MCF 10A (cell line): ENCODE measurements around the gene UACA. TPM values are rescaled to one million over a fixed set of nuclear protein-coding genes. Genes with fewer than 3 reads are reported as not detected.
A peak's percentile ranks its signal among the peaks of the same experiment; 100 is the strongest.

Source experiments
- BruUV-seq: library from RNA; stranded (reverse); fragments of 400-500 nt; replicated peaks from 2 replicates; lab custom pipeline; 2021; lab: Mats Ljungman, UMichigan
- CTCF ChIA-PET: fragments of 300-600 bp; sonication (Branson Sonifier 250); formaldehyde crosslinking; extraction: SDS; loops from one replicate; lab custom pipeline; 2021; ENCODE audit warnings: antibody characterized with exemption, inconsistent platforms; lab: Yijun Ruan, JAX
- POLR2A ChIA-PET: fragments of 300-600, 350-650 bp; sonication (Branson Sonifier 250); formaldehyde crosslinking; extraction: SDS; loops from one replicate; lab custom pipeline; 2020; ENCODE audit warnings: antibody characterized with exemption, inconsistent platforms; lab: Yijun Ruan, JAX
- DNase-seq: peaks from one replicate; pipeline ENCODE4 v3.0.0-alpha.2; 2018; ENCODE audit not compliant: unreplicated experiment
- H3K27ac Mint-ChIP-seq: one replicate; pipeline ENCODE4 v1.8.0; 2022; ENCODE audit warnings: mild to moderate bottlenecking, low read depth, mixed read lengths; ENCODE audit not compliant: unreplicated experiment
- H3K27me3 Mint-ChIP-seq: one replicate; pipeline ENCODE4 v1.8.0; 2022; ENCODE audit warnings: mixed read lengths; ENCODE audit not compliant: insufficient read depth, unreplicated experiment
- H3K36me3 Mint-ChIP-seq: one replicate; pipeline ENCODE4 v1.8.0; 2022; ENCODE audit warnings: mild to moderate bottlenecking, moderate library complexity, mixed read lengths; ENCODE audit not compliant: insufficient read depth, unreplicated experiment
- H3K4me1 Mint-ChIP-seq: one replicate; pipeline ENCODE4 v1.8.0; 2022; ENCODE audit warnings: mixed read lengths; ENCODE audit not compliant: insufficient read depth, unreplicated experiment
- H3K4me3 Mint-ChIP-seq: one replicate; pipeline ENCODE4 v1.8.0; 2022; ENCODE audit warnings: mild to moderate bottlenecking, moderate library complexity, mixed read lengths; ENCODE audit not compliant: unreplicated experiment
- H3K9me3 Mint-ChIP-seq: one replicate; pipeline ENCODE4 v1.8.0; 2022; ENCODE audit warnings: mixed read lengths; ENCODE audit not compliant: unreplicated experiment
- intact Hi-C: fragments of 100-400 bp; cut with micrococcal nuclease; formaldehyde crosslinking; loops from 2 replicates; pipeline ENCODE4 v1.14.1; 2022
- total RNA-seq: library from RNA; stranded (reverse); gene quantifications from 2 replicates; pipeline ENCODE4 v1.2.3, GENCODE V29; 2022
- TF ChIP-seq, protein P1 (sequence below): fragments of 200-600 bp; IDR thresholded peaks from one replicate; pipeline ENCODE4 v1.8.0; 2022; ENCODE audit warnings: antibody characterized with exemption, mild to moderate bottlenecking; ENCODE audit not compliant: unreplicated experiment

UACA gene
- total RNA-seq, 1 experiment from 2014 or later: 37.0 TPM

- H3K9me3 Mint-ChIP-seq: no peaks in the 10 kb centered on the region
- BruUV-seq: no TSS peak
- peaks cover 6% of the 10 kb centered on the region for H3K4me1 Mint-ChIP-seq
- H3K27ac Mint-ChIP-seq: no peak overlapping the region
- no peaks in the 10 kb centered on the region for H3K36me3 Mint-ChIP-seq
- DNase-seq: no peak
- ChIA-PET CTCF (no interaction called here), POLR2A (no interaction called here)
- TF ChIP-seq, protein P1, sequence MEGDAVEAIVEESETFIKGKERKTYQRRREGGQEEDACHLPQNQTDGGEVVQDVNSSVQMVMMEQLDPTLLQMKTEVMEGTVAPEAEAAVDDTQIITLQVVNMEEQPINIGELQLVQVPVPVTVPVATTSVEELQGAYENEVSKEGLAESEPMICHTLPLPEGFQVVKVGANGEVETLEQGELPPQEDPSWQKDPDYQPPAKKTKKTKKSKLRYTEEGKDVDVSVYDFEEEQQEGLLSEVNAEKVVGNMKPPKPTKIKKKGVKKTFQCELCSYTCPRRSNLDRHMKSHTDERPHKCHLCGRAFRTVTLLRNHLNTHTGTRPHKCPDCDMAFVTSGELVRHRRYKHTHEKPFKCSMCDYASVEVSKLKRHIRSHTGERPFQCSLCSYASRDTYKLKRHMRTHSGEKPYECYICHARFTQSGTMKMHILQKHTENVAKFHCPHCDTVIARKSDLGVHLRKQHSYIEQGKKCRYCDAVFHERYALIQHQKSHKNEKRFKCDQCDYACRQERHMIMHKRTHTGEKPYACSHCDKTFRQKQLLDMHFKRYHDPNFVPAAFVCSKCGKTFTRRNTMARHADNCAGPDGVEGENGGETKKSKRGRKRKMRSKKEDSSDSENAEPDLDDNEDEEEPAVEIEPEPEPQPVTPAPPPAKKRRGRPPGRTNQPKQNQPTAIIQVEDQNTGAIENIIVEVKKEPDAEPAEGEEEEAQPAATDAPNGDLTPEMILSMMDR: no peak
- peaks cover 13% of the 10 kb centered on the region for H3K27me3 Mint-ChIP-seq
- H3K4me3 Mint-ChIP-seq: no peak overlapping the region
- intact Hi-C loops: no loop called here
Observed at GRCh38 chr15:70610541-70610940, 152.8 kb downstream of the UACA start.

DNA sequence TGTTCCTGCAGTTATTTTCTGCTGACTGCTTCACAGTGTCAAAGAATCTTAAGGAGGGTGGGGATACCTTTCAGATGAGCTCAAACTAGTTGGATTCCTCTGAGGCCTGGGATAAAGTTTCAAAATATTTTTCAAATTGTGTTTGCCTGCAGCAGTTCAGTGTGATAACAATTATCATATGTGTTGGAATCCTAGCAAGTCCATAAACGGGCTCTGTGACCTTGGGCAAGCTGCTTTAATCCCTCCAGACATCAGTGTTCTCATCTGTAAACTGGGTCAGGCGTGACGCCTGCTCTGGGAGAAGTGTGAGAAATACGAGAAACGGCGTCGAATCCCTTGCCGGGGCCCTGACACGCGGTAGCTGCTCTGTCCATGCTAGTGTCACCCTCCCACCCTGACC, 153.5 kb downstream of the UACA start:
- Mint-ChIP-seq H3K4me1 (peaks cover 12% of the 10 kb centered on the region), H3K9me3 (no peaks in the 10 kb centered on the region), H3K4me3 (no peak overlapping the region), H3K27me3 (peaks cover 13% of the 10 kb centered on the region), H3K27ac (no peak overlapping the region), H3K36me3 (no peaks in the 10 kb centered on the region)
- ChIA-PET POLR2A (no interaction called here), CTCF (no interaction called here)
- TF ChIP-seq, protein P1: no peak
- no peak for DNase-seq
- intact Hi-C loops: no loop called here
- no TSS peak for BruUV-seq

- Mint-ChIP-seq H3K36me3 (no peaks in the 10 kb centered on the region), H3K27me3 (peaks cover 13% of the 10 kb centered on the region), H3K4me1 (peaks cover 15% of the 10 kb centered on the region), H3K9me3 (no peaks in the 10 kb centered on the region), H3K4me3 (no peak overlapping the region), H3K27ac (no peak overlapping the region)
- intact Hi-C loops: no loop called here
- no peak for DNase-seq
- ChIA-PET POLR2A (no interaction called here), CTCF (no interaction called here)
- BruUV-seq: no TSS peak
- TF ChIP-seq, protein P1: no peak
Observed at GRCh38 chr15:70608144-70608543, 155.2 kb downstream of the UACA start.

GRCh38 chr15:70605606-70606410, 157.6 kb downstream of the UACA start:
- ChIA-PET POLR2A (interaction anchor here (1.1 to 1.3 kb wide), 3 partner anchors 17 to 409 kb away, joined by 3 to 4 read pairs (median 3); no protein-coding TSS in a partner anchor), CTCF (interaction anchor here (0.6 kb wide), 1 partner anchor 206 kb away, joined by 3 read pairs; no protein-coding TSS in a partner anchor)
- intact Hi-C loops: no loop called here
- DNase-seq: peak; percentile 92
- Mint-ChIP-seq H3K9me3 (no peaks in the 10 kb centered on the region), H3K27ac (no peak overlapping the region), H3K4me1 (peaks cover 15% of the 10 kb centered on the region), H3K36me3 (no peaks in the 10 kb centered on the region), H3K4me3 (no peak overlapping the region), H3K27me3 (peaks cover 13% of the 10 kb centered on the region)
- BruUV-seq: no TSS peak
- TF ChIP-seq, protein P1: no peak
